ENCODE data around the gene COX6A1.

Gene COX6A1

DNA sequence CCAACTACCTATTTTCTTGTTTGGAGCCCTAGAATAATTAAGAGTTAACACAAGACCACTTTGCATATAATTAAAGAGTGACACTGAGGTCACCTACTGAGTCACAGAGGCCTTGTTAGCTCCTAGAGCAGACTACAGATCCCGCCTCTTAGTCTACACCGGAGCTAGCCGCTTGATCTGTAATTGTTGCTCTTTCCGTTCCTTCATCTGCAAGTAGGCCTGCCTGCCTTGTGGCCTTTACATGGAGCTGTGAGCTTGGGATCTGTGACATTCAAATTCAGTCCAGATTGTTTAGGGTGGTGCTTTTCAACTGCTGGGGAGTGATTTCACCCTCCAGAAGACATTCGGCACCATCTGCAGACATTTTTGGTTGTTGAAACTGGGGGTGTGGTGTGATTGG is 52.4 kb downstream of the COX6A1 start:
- DNase-seq (ENCODE audit: low read depth in 4 of 4, low spot score in 1 of 4) = no peak

Measured in stimulated activated CD4-positive, alpha-beta T cell treated with anti-CD3 and anti-CD28 coated beads, Interleukin-1b, Interleukin-23, amount 100 ng/mL, for 24 hours (primary cell).